IMR-90 (cell line): ENCODE measurements around the gene KLHL3. TPM values are rescaled to one million over a fixed set of nuclear protein-coding genes. Genes with fewer than 3 reads are reported as not detected.

ENCODE experiments used
- ATAC-seq: fragments of 200-7000 bp; cut with Tn5 transposase; 2 replicates; pipeline ENCODE4 v1.9.1; 2020; ENCODE audit warnings: low read depth, mild to moderate bottlenecking, moderate library complexity
- BruUV-seq: library from RNA; stranded (reverse); fragments of 400-500 nt; replicated peaks from 2 replicates; lab custom pipeline; 2021; lab: Mats Ljungman, UMichigan
- CTCF ChIA-PET: fragments of 300-600 bp; formaldehyde crosslinking; extraction: SDS; loops from one replicate; lab custom pipeline; 2021; ENCODE audit warnings: antibody characterized with exemption; lab: Yijun Ruan, JAX
- POLR2A ChIA-PET: fragments of 300-600 bp; sonication (Branson Sonifier 250); formaldehyde crosslinking; loops from one replicate; lab custom pipeline; 2022; ENCODE audit warnings: antibody characterized with exemption; ENCODE audit not compliant: unreplicated experiment; lab: Charles Lee
- DNase-seq: peaks from one replicate; pipeline ENCODE4 v3.0.0; 2013
- H2AFZ ChIP-seq: replicated peaks from 2 replicates; pipeline ENCODE3; 2013; ENCODE audit warnings: low read length, mild to moderate bottlenecking; ENCODE audit not compliant: poor library complexity
- H2AK5ac ChIP-seq: 2 replicates; pipeline ENCODE4 v1.6.1; 2013; ENCODE audit warnings: low read depth, low read length, inconsistent platforms
- H2AK9ac ChIP-seq: replicated peaks from 2 replicates; pipeline ENCODE3; 2013; ENCODE audit warnings: mild to moderate bottlenecking, low read depth, low read length, moderate library complexity; ENCODE audit not compliant: poor library complexity
- H2BK120ac ChIP-seq: 2 replicates; pipeline ENCODE4 v1.6.1; 2013; ENCODE audit warnings: low read depth, low read length, inconsistent platforms
- H2BK15ac ChIP-seq: 3 replicates; pipeline ENCODE4 v1.6.1; 2013; ENCODE audit warnings: low read depth, low read length, inconsistent platforms
- H2BK20ac ChIP-seq: 2 replicates; pipeline ENCODE4 v1.6.1; 2013; ENCODE audit warnings: low read depth, mild to moderate bottlenecking, inconsistent platforms, low read length, moderate library complexity
- H2BK5ac ChIP-seq: 2 replicates; pipeline ENCODE4 v1.6.1; 2013; ENCODE audit warnings: mild to moderate bottlenecking, low read depth, low read length, inconsistent platforms; ENCODE audit not compliant: poor library complexity, severe bottlenecking
- H3K14ac ChIP-seq: replicated peaks from 2 replicates; pipeline ENCODE4 v1.6.1; 2013; ENCODE audit warnings: low read depth, low read length, inconsistent platforms
- H3K18ac ChIP-seq: 2 replicates; pipeline ENCODE4 v1.6.1; 2013; ENCODE audit warnings: low read depth, low read length, control low read depth
- H3K23ac ChIP-seq: 2 replicates; pipeline ENCODE4 v1.6.1; 2013; ENCODE audit warnings: low read depth, low read length, inconsistent platforms
- H3K27ac ChIP-seq: 2 replicates; pipeline ENCODE4 v1.5.1; 2013; ENCODE audit warnings: mild to moderate bottlenecking, control low read depth, low read length; ENCODE audit not compliant: insufficient read depth
- H3K27me3 ChIP-seq: 2 replicates; pipeline ENCODE4 v1.6.1; 2013; ENCODE audit warnings: low read length; ENCODE audit not compliant: control insufficient read depth, insufficient read depth
- H3K36me3 ChIP-seq: 2 replicates; pipeline ENCODE4 v1.6.1; 2013; ENCODE audit warnings: low read length, mixed read lengths; ENCODE audit not compliant: control insufficient read depth, insufficient read depth
- H3K4ac ChIP-seq: 2 replicates; pipeline ENCODE4 v1.6.1; 2013; ENCODE audit warnings: low read depth, low read length, inconsistent platforms
- H3K4me1 ChIP-seq: 2 replicates; pipeline ENCODE4 v1.6.1; 2013; ENCODE audit warnings: low read length, mixed read lengths; ENCODE audit not compliant: control insufficient read depth, insufficient read depth
- H3K4me2 ChIP-seq: 2 replicates; pipeline ENCODE4 v1.6.1; 2013; ENCODE audit warnings: low read depth, mild to moderate bottlenecking, control low read depth, low read length, moderate library complexity
- H3K4me3 ChIP-seq: 2 replicates; pipeline ENCODE4 v1.5.1; 2013; ENCODE audit warnings: low read depth, mild to moderate bottlenecking, control low read depth, low read length, moderate library complexity; ENCODE audit not compliant: insufficient read depth
- H3K56ac ChIP-seq: 2 replicates; pipeline ENCODE4 v1.6.1; 2013; ENCODE audit warnings: low read length, inconsistent platforms; ENCODE audit not compliant: insufficient read depth; ENCODE audit errors: extremely low read depth
- H3K79me1 ChIP-seq, 2 experiments: 2 replicates each; pipeline ENCODE4 v1.6.1; 2013; ENCODE audit warnings: low read length in 2 of 2, inconsistent platforms in 1 of 2, low read depth in 1 of 2
- H3K9ac ChIP-seq: 2 replicates; pipeline ENCODE4 v1.6.1; 2013; ENCODE audit warnings: low read depth, low read length, control low read depth
- H3K9me1 ChIP-seq: 2 replicates; pipeline ENCODE4 v1.6.1; 2013; ENCODE audit warnings: low read length, inconsistent platforms; ENCODE audit not compliant: insufficient read depth
- H3K9me3 ChIP-seq: 2 replicates; pipeline ENCODE4 v1.6.1; 2013; ENCODE audit warnings: low read length; ENCODE audit not compliant: control insufficient read depth, insufficient read depth
- H4K20me1 ChIP-seq: 2 replicates; pipeline ENCODE4 v1.6.1; 2013; ENCODE audit warnings: low read length, inconsistent platforms; ENCODE audit not compliant: insufficient read depth
- H4K5ac ChIP-seq: 2 replicates; pipeline ENCODE4 v1.6.1; 2013; ENCODE audit warnings: mild to moderate bottlenecking, low read depth, low read length, control low read depth
- H4K8ac ChIP-seq, 2 experiments: 2 replicates each; pipeline ENCODE4 v1.6.1; 2013; ENCODE audit warnings: low read depth in 2 of 2, low read length in 2 of 2, control low read depth in 1 of 2, inconsistent platforms in 1 of 2
- H4K91ac ChIP-seq: 2 replicates; pipeline ENCODE4 v1.6.1; 2013; ENCODE audit warnings: low read depth, low read length, inconsistent platforms; ENCODE audit not compliant: insufficient read depth
- BHLHE40 ChIP-seq: fragments of 150-350 bp; IDR thresholded peaks from 2 replicates; pipeline ENCODE4 v1.6.1; 2016; ENCODE audit warnings: mild to moderate bottlenecking, low read depth, low read length
- CEBPB ChIP-seq: IDR thresholded peaks from 2 replicates; pipeline ENCODE4 v1.6.1; 2012; ENCODE audit warnings: low read depth, low read length, improper control_type of control experiment
- FOS ChIP-seq: fragments of 150-350 bp; IDR thresholded peaks from 2 replicates; pipeline ENCODE4 v1.6.1; 2016; ENCODE audit warnings: low read depth, low read length
- RFX5 ChIP-seq: IDR thresholded peaks from 2 replicates; pipeline ENCODE4 v1.8.0; 2012; ENCODE audit warnings: low read depth, mild to moderate bottlenecking, low read length, moderate library complexity
- SMC3 ChIP-seq: fragments of 150-350 bp; IDR thresholded peaks from 2 replicates; pipeline ENCODE4 v1.6.1; 2016; ENCODE audit warnings: low read depth, mild to moderate bottlenecking, antibody characterized with exemption, low read length, moderate library complexity
- WGBS, 2 experiments: methylation state at CpG; one replicate each; pipeline versions ENCODE4 v1.1.5 to v1.1.7; 2013; ENCODE audit warnings: missing lambda C conversion rate in 2 of 2; ENCODE audit not compliant: insufficient read length in 1 of 2; ENCODE audit errors: extremely low coverage in 2 of 2; 5-methylcytosine and 5-hydroxymethylcytosine counted together
- dilution Hi-C: fragments of 300-500 bp; cut with HindIII; formaldehyde crosslinking; loops from one replicate; pipeline ENCODE4 v1.14.3; 2018; ENCODE audit warnings: low sequenced_read_pairs; ENCODE audit not compliant: unreplicated experiment
- in situ Hi-C: fragments of 300-500 bp; cut with MboI; formaldehyde crosslinking; loops from 3 replicates; pipeline ENCODE4 v1.14.3; 2019; ENCODE audit warnings: low sequenced_read_pairs, inconsistent platforms, mixed read lengths
- intact Hi-C: fragments of 100-400 bp; cut with micrococcal nuclease; formaldehyde crosslinking; loops from 2 replicates; pipeline ENCODE4 v1.10.0; 2022
- polyA plus RNA-seq, 3 experiments: library from polyadenylated mRNA; depleted of rRNA; stranded (reverse); fragments of >200 nt; gene quantifications; 2 replicates each; pipeline ENCODE4 v1.2.3, GENCODE V29; 2012; ENCODE audit warnings: low replicate concordance in 1 of 3
- total RNA-seq: library from RNA; depleted of rRNA; stranded (reverse); fragments of >200 nt; gene quantifications from 2 replicates; pipeline ENCODE4 v1.2.3, GENCODE V29; 2012

KLHL3 gene
- total and polyA plus RNA-seq, 2 of the 4 experiments (the other 2 are of a cell fraction): 2.3 to 4.1 TPM

DNA sequence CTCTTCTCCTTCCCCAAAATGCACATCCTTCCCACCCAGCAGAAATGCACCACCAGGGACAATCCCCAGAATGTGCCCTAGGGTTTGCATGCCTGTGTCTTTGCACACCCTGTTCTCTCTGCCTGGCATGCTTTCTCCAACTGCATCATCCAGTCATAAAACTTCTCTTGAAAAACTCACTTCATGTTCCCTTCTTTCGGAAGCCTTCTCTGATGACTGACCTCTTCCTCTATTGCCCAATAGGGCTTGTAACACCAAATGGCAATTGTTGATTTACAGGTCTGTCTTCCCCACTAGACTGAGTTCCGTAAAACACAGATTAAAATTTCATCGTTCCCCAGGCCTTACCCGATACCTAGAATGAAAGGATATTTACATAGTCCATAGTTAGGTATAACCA, 153.7 kb downstream of the KLHL3 start:
- Histone ChIP-seq H3K4ac (no peak overlapping the region), H4K8ac (no peak overlapping the region), H3K14ac (no peak overlapping the region), H3K36me3 (no peaks in the 10 kb centered on the region), H3K4me2 (no peak overlapping the region), H3K9me1 (no peaks in the 10 kb centered on the region), H3K27me3 (no peaks in the 10 kb centered on the region), H3K18ac (no peak overlapping the region), H2BK120ac (no peak overlapping the region), H2AK5ac (no peak overlapping the region), H4K91ac (no peak overlapping the region), H2AK9ac (no peak overlapping the region), H2BK5ac (no peak overlapping the region), H3K4me3 (no peak overlapping the region), H2BK20ac (no peak overlapping the region), H3K9me3 (no peaks in the 10 kb centered on the region), H4K20me1 (no peaks in the 10 kb centered on the region), H3K23ac (no peak overlapping the region), H4K5ac (no peak overlapping the region), H3K79me1 (no peaks in the 10 kb centered on the region), H3K4me1 (no peaks in the 10 kb centered on the region), H3K27ac (no peak overlapping the region), H3K9ac (no peak overlapping the region), H2AFZ (no peak overlapping the region), H2BK15ac (no peak overlapping the region), H3K56ac (no peak overlapping the region)
- ChIA-PET CTCF (no interaction called here), POLR2A (no interaction called here)
- DNase-seq (no peak), ATAC-seq (no peak)
- dilution Hi-C loops (no loop called here), in situ Hi-C loops (no loop called here), intact Hi-C loops (no loop called here)
- BruUV-seq: no TSS peak
- no CpG with 5 or more reads among the region's 4 CpGs for WGBS, 2 experiments
- no peak for TF ChIP-seq BHLHE40
- TF ChIP-seq SMC3: no peak
- 0 out of 2 replicates have a peak, but pooled peaks have one; percentile 14 for TF ChIP-seq CEBPB
- TF ChIP-seq FOS: no peak
- no peak for TF ChIP-seq RFX5
